Right lobe of liver (tissue), 6 donors: ENCODE measurements around the gene MAN2B2. TPM values are rescaled to one million over a fixed set of nuclear protein-coding genes. Genes with fewer than 3 reads are reported as not detected.

Source experiments
- ATAC-seq, 4 donors: fragments of 200-7000 bp; cut with Tn5 transposase; one replicate each; pipeline ENCODE4 v1.9.1; 2020; ENCODE audit warnings: mild to moderate bottlenecking in 4 of 4, moderate library complexity in 4 of 4
- DNase-seq, 3 donors: peaks; one replicate each; pipeline ENCODE4 v3.0.0-alpha.2; 2020
- H3K27ac ChIP-seq, 3 donors: fragments of 200-600 bp; one replicate each; pipeline ENCODE4 v1.8.0; 2022
- H3K27me3 ChIP-seq, 2 donors: fragments of 200-600 bp; one replicate each; pipeline ENCODE4 v1.8.0; 2022
- H3K36me3 ChIP-seq, 4 donors: fragments of 200-600 bp; sonication (generic) in 1 of 4; one replicate each; pipeline versions ENCODE4 v1.5.1 to v1.8.0; 2017 to 2022; ENCODE audit warnings: control low read depth in 1 of 4
- H3K4me1 ChIP-seq, 4 donors: fragments of 200-600 bp; sonication (generic) in 1 of 4; one replicate each; pipeline versions ENCODE4 v1.5.1 to v1.8.0; 2017 to 2022; ENCODE audit warnings: control low read depth in 1 of 4
- H3K4me3 ChIP-seq, 3 donors: fragments of 200-600 bp; one replicate each; pipeline ENCODE4 v1.8.0; 2022
- H3K9me3 ChIP-seq, 4 donors: fragments of 200-600 bp; sonication (generic) in 1 of 4; one replicate each; pipeline versions ENCODE4 v1.5.1 to v1.8.0; 2017 to 2022; ENCODE audit warnings: control low read depth in 1 of 4
- POLR2A ChIP-seq: fragments of 450-650 bp; IDR thresholded peaks from one replicate; pipeline ENCODE4 v1.6.1; 2017; ENCODE audit warnings: antibody characterized with exemption, mild to moderate bottlenecking
- WGBS: methylation state at CpG from one replicate; pipeline ENCODE4 v1.1.6; 2018; ENCODE audit warnings: low coverage, low lambda C conversion rate; ENCODE audit not compliant: insufficient coverage; ENCODE audit errors: missing lambda C conversion rate; 5-methylcytosine and 5-hydroxymethylcytosine counted together
- intact Hi-C, 2 donors: fragments of 100-400 bp; cut with DNase I; formaldehyde crosslinking; loops; one replicate each; pipeline versions ENCODE4 v1.11.2 to v1.14.1; 2022
- total RNA-seq, 6 experiments: library from RNA; depleted of rRNA in 2 of 6; stranded (reverse); fragments of >200 nt in 2 of 6; fragmentation: NEBNext Ultra II Directional in 3 of 6; extraction: Animal tissue kit (Norgen Biotek cat#: 25700) in 3 of 6; gene quantifications; one replicate each; pipeline versions ENCODE4 v1.1.0 to v1.2.4, GENCODE V29; 2016 to 2023
- TF ChIP-seq, protein P1 (sequence below), 4 donors: fragments of 200-600 bp in 3 of 4; fragments of 450-650 bp in 1 of 4; IDR thresholded peaks; one replicate each; pipeline versions ENCODE4 v1.5.1 to v1.8.0; 2016 to 2022; ENCODE audit warnings: antibody characterized with exemption in 4 of 4, mild to moderate bottlenecking in 2 of 4
- donor health status: DM: no; HTN: yes; CAD: no.
- donor health status: DM: no; HTN: no; CAD: no.
- donor health status: DM: no; HTN: no; CAD: no.
- donor health status: DM: no; HTN: yes; CAD: no.
- donor health status: DM: no; HTN: yes; CAD: no.

MAN2B2 gene
- total RNA-seq, 6 experiments from 2014 or later: 22.3 to 34.1 (median 27.5) TPM

DNA sequence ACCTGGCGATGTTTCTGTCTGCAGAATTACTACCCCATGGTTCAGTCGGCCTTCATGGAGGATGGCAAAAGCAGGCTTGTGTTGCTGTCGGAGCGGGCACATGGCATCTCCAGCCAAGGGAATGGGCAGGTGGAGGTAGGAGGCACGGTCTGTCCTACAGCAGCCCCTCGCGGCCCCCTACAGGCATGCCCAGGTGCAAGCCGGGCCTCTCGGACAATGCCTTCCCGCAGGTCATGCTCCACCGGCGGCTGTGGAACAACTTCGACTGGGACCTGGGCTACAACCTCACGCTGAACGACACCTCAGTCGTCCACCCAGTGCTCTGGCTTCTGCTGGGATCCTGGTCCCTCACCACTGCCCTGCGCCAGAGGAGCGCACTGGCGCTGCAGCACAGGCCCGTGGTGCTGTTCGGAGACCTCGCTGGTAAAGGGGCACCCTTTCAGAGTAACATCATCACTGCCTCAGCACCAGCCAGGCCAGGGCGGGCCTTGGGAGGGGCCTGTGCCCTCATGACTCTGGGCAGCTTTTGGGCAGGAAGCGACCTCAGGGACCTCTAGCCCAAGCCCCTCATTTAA lies 36.0 kb downstream of the MAN2B2 start:
- H3K36me3 ChIP-seq: peaks cover 0 to 25% (median 7%) of the 10 kb centered on the region in 4 donors
- H3K27me3 ChIP-seq: no peaks in the 10 kb centered on the region
- H3K27ac ChIP-seq: no peak overlapping the region
- DNase-seq (no peak), ATAC-seq (no peak)
- no peaks in the 10 kb centered on the region for H3K4me1 ChIP-seq
- TF ChIP-seq POLR2A: no peak
- TF ChIP-seq, protein P1, sequence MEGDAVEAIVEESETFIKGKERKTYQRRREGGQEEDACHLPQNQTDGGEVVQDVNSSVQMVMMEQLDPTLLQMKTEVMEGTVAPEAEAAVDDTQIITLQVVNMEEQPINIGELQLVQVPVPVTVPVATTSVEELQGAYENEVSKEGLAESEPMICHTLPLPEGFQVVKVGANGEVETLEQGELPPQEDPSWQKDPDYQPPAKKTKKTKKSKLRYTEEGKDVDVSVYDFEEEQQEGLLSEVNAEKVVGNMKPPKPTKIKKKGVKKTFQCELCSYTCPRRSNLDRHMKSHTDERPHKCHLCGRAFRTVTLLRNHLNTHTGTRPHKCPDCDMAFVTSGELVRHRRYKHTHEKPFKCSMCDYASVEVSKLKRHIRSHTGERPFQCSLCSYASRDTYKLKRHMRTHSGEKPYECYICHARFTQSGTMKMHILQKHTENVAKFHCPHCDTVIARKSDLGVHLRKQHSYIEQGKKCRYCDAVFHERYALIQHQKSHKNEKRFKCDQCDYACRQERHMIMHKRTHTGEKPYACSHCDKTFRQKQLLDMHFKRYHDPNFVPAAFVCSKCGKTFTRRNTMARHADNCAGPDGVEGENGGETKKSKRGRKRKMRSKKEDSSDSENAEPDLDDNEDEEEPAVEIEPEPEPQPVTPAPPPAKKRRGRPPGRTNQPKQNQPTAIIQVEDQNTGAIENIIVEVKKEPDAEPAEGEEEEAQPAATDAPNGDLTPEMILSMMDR (IDR thresholded peaks at IDR 0.05): no peak
- H3K4me3 ChIP-seq: no peak overlapping the region
- intact Hi-C loops: no loop called here
- no peaks in the 10 kb centered on the region for H3K9me3 ChIP-seq
- WGBS: no CpG with 5 or more reads among the region's 24 CpGs

DNA sequence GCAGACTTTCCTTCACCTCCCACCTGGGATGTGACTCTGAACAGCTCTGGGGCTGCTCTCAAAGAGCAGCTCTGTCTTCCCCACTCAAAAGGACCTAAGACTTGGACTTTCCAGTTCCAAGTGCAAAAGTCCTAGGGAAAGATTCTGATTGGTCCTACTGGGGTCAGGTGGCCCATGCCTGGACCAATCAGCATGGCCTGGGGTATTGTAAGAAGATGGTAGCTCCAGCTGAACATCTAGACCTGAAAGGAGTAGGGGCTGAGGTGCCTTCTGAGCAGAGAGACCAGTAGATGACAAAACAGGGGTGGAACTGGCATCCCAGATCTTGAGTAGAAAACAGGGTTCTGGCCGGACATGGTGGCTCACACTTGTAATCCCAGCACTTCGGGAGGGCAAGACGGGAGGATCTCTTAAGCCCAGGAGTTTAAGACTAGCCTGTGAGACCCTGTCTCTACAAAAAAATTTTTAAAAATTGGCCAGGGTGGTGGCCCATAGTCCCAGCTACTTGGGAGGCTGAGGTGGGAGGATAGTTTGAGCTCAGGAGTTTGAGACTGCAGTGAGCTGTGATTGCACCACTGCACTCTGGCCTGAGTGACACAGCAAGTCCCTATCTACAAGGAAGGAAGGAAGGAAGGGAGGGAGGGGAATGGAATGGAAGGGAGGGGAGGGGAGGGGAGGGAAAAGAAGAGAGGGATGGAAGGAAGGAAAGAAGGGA lies 38.1 kb downstream of the MAN2B2 start:
- intact Hi-C loops: no loop called here
- Histone ChIP-seq H3K27me3 (no peaks in the 10 kb centered on the region), H3K36me3 (peaks cover 0 to 36% (median 6%) of the 10 kb centered on the region in 4 donors), H3K9me3 (no peaks in the 10 kb centered on the region), H3K27ac (no peak overlapping the region), H3K4me1 (no peaks in the 10 kb centered on the region), H3K4me3 (no peak overlapping the region)
- no peak for DNase-seq
- 96% methylated on average over 3 of the region's 3 CpGs for WGBS
- ATAC-seq: no peak
- TF ChIP-seq POLR2A: no peak
- TF ChIP-seq, protein P1 (IDR thresholded peaks at IDR 0.05): no peak

DNA sequence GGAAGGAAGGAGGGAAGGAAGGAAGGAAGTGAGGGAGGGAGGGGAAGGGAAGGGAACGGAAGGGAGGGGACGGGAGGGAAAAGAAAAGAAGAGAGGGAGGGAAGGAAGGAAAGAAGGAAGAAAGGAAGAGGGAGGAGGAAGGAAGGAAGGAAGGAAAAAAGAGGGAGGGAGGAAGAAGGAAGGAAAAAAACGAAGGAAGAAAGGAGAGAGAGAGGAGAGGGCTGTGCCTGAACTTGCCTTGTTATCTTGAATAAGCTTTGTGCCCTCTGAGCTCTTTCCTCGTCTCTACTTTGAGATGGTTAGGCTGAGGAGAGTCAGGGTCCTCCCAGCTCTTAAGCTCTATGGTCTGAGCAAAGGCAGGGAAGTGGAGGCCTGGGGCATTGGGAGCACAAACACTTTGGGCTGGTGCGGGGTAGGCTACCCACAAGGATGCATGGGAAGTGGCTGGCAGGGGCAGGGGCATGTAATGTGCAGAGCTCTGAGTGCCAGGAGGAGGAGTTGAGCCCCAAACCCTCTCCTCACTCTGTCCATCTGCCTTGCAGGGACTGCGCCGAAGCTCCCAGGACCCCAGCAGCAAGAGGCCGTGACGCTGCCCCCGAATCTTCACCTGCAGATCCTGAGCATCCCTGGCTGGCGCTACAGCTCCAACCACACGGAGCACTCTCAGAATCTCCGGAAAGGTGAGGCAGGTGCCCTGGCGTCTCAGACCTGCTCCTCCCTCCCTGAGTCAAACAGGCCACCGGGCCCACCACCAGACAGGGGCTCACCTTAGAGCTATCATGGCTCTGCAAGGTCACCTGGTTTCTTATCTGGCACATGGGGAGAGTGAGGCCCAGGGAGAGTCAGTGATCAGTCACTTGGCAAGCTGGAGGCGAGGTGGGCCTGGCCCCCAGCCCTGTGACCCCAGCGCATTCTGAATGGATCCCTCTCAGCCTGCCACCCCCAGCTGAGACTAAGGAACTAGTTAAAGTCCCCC lies 39.0 kb downstream of the MAN2B2 start:
- no peaks in the 10 kb centered on the region for H3K9me3 ChIP-seq
- no peaks in the 10 kb centered on the region for H3K27me3 ChIP-seq
- ATAC-seq (peak in 1 of 4 donors; percentile 5), DNase-seq (no peak)
- TF ChIP-seq POLR2A: no peak
- TF ChIP-seq, protein P1 (IDR thresholded peaks at IDR 0.05): no peak
- peaks cover 0 to 44% (median 6%) of the 10 kb centered on the region in 4 donors for H3K36me3 ChIP-seq
- intact Hi-C loops: no loop called here
- 70% methylated on average over 5 of the region's 17 CpGs for WGBS
- no peak overlapping the region for H3K4me3 ChIP-seq
- H3K4me1 ChIP-seq: no peaks in the 10 kb centered on the region
- H3K27ac ChIP-seq: no peak overlapping the region

DNA sequence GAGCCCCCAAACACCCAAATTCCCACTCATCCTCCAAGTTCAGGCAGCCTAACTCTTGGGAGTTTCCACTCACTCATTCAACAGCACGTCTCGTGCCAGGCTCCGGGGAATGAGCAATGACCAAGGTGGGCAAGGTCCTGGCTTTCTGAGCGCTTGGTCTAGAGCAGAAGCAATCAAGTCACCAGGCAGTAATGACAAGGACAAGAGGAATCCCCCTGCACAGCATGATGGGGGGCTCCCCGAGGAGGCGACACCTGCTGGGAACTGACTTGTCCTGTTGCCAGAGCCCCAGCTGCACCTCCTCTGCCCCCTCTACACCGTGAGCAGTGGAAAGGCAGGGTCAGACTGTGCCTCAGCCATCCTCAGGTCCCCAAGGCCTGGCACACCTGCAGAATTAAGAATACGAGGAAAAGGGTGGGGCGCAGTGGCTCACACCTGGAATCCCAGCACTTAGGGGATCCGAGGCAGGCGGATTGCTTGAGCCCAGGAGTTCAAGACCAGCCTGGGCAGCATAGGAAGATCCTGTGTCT lies 39.8 kb downstream of the MAN2B2 start:
- Histone ChIP-seq H3K9me3 (no peaks in the 10 kb centered on the region), H3K27ac (no peak overlapping the region), H3K4me3 (no peak overlapping the region), H3K27me3 (no peaks in the 10 kb centered on the region), H3K36me3 (peaks cover 0 to 47% (median 6%) of the 10 kb centered on the region in 4 donors), H3K4me1 (no peaks in the 10 kb centered on the region)
- intact Hi-C loops: no loop called here
- no peak for ATAC-seq
- TF ChIP-seq POLR2A: no peak
- TF ChIP-seq, protein P1 (IDR thresholded peaks at IDR 0.05): no peak
- 88% methylated on average over 7 of the region's 11 CpGs for WGBS
- no peak for DNase-seq
